HG03354 (cell line): Measurements from ENCODE around the gene EML1.

Source experiments
- ATAC-seq: cut with Tn5 transposase; IDR thresholded peaks from one replicate; pipeline ENCODE4 v1.9.1; 2021; ENCODE audit warnings: mild to moderate bottlenecking; ENCODE audit not compliant: unreplicated experiment, poor library complexity, severe bottlenecking

Gene EML1

GRCh38 chr14:99802301-99803105 is 9.3 kb downstream of the EML1 start:
- no peak for ATAC-seq

DNA sequence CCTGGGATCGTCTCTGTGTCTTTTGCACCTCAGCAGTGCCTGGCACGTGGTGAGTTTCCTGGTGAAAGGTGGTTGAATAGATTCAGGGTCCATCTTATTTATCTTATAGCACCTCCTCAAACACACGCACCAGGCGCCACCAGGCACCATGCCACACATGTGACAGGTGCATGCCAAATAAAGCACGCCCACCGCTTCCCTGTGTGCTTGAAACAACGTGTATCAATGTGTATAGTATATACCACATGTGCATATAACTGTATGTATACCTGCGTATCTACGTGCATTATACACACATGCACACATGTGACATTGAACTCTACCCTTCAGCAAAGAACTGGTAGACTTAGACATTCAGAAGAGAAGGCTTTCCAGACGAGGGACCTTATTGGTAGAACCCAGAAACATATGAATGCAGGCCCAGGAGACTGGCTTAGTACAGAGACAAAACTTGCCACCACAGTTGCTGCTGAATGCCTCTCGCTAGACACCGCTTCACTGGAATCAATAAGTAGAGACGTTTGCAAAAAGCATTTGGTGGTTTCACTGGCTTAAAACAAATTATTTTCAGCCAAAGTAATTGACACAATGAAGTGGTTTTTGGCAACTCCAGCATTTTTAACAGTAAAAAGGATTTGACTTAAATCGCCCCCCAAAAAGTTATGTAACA is 10.0 kb downstream of the EML1 start:
- no peak for ATAC-seq

GRCh38 chr14:99803803-99804202 is 10.6 kb downstream of the EML1 start:
- no peak for ATAC-seq

DNA sequence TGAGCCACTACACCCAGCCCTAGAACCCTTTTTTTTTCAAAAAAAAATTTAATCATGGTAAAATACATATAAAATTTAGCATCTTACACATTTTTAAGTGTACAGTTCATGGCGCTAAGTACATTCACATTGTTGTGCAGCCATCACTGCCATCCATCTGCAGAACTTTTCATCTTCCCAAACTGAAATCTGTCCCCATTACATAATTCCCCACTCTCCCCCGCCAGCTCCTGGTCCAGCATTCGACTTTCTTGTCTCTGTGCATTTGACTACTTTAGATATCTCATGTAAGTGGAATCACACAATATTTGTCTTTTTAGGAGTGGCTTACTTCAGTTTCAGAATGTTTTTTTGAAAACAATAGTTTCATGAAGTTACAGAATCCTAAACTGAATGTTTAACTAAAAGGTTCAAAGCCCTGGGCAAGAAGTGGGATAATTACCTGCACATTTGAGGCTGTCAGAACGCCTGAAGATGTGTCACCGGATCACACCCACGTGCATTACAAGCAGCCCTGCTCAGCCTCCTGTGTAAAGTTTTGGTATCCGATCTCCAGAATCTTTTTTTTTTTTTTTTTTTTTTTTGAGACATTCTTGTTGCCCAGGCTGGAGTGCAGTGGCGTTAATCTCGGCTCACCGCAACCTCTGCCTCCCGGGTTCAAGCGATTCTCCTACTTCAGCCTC is 12.7 kb downstream of the EML1 start:
- ATAC-seq: no peak

DNA sequence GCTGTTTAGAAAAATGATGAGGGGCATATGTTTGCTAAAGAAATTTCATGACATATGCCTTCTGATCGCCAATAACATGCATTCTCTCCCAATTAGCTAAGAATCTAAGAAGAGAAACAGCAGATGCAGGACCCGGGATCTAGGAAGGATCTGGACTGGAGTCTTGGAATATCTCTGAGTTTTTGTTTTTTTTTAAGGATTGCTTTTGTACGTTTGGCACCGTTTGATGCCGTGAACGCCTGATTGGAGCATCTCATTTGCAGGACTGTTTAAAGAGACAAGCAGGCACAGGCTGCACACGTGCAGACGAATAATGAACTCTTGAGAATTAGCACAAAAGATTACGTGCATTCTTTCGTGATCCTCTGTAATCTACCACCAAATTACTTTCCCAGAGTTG is 13.6 kb downstream of the EML1 start:
- ATAC-seq: no peak

- no peak for ATAC-seq
Observed at GRCh38 chr14:99807413-99808153, 14.4 kb downstream of the EML1 start.

DNA sequence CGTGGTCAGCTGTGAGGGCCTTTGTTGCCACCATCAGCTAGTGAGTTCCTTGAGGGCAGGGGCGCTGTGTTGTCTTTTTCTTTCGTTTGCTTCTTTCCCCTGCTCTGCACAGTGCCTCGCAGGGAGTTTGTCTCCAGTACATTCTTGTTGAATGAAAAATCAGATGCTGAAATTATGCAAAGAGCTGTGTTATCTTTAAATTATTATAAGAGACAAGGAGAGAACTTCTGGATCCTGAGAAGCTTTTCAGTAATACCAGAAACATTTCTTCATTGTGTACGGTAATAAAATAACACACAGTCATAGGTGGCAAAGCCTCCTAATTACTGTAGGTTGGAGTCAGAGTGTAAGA is 14.9 kb downstream of the EML1 start:
- ATAC-seq: no peak

GRCh38 chr14:99808515-99808914 is 15.3 kb downstream of the EML1 start:
- no peak for ATAC-seq

GRCh38 chr14:99809360-99809759 is 16.1 kb downstream of the EML1 start:
- ATAC-seq: no peak

DNA sequence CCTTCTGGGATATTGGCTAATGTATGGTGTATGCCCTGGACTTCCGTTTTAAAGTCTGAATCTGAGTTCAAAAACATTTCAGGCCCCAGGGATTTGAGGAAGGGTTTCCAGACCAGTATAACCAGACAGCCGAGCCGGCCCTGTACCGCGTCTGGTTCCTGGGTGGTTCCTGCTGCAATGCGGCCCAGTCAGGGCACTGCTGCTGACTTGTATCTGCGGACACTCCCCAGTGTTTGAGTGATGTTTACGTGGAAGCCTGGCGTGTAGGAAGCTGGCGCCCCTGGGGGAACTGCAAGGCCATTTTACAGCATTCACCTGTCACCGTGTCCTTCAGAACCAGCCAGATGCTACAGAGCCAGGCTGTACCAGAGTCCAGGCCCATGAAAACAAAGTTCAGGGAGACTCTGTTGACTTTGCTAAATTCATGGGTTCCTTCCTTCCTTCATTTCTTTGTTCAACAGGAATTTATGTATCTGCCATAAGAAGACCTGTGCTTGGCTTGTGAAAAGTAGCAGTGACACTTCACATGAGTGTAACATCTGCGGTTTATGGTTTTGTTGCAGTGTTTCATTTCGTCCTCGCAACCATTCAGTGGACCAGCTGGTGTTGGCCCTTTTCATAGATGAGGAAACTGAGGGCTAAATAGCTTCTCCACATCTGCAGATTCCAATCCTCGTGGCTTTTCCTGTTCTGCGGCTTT is 16.8 kb downstream of the EML1 start:
- ATAC-seq: no peak

GRCh38 chr14:99810559-99810874 is 17.3 kb downstream of the EML1 start:
- no peak for ATAC-seq

GRCh38 chr14:99812096-99812750 is 19.0 kb downstream of the EML1 start:
- no peak for ATAC-seq

- ATAC-seq: no peak
Observed at GRCh38 chr14:99812892-99813291, 19.7 kb downstream of the EML1 start.

GRCh38 chr14:99815696-99816095 is 22.5 kb downstream of the EML1 start:
- ATAC-seq: no peak

DNA sequence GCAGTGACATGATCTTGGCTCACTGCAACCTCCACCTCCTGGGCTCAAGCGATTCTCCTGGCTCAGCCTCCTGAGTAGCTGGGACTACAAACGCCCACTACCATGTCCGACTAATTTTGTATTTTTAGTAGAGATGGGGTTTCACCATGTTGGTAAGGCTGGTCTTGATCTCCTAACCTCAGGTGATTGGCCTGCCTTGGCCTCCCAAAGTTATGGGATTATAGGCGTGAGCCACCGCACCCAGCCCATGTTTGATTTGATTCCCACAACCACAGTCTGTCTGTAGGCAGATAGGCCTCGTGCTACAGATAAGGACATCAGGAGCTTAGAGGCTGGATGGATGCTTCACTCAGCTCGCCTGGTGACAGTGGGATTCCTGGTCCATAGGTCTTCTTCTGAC is 23.0 kb downstream of the EML1 start:
- ATAC-seq: no peak

GRCh38 chr14:99816642-99817041 is 23.4 kb downstream of the EML1 start:
- ATAC-seq: no peak

- no peak for ATAC-seq
Observed at GRCh38 chr14:99817331-99817730, 24.1 kb downstream of the EML1 start.

DNA sequence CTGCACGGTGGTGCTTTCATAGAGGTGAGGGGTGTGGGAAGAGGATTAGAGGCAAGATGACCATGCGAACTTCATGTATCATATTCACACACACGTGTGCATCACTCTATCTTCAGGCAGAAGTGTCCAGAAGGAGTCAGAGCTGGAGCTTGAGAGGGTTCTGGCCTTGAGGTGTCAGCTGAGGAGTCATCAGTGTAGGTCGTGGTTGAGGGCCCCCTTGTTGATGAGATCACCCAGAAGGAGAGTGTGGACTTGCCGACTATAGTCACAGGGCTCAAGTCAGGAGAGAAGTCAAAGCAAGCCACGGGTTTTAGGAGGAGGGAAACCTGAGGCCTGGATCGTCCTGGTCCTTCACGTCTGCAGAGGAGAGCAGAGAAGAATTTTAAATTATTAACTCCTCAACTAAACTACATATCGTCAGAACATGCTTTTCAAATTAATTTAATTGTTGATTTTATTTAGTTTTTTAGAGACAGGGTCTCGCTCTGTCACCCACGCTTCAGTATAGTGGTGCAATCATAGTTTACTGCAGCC is 25.4 kb downstream of the EML1 start:
- no peak for ATAC-seq

- no peak for ATAC-seq
Observed at GRCh38 chr14:99819514-99819913, 26.3 kb downstream of the EML1 start.
